ENCODE results near the gene SLC44A1. TPM values are rescaled to one million over a fixed set of nuclear protein-coding genes. Genes with fewer than 3 reads are reported as not detected.

The SLC44A1 gene
- total RNA-seq, 4 donors from 2014 or later: 39.3 to 94.1 (median 58.3) TPM

DNA sequence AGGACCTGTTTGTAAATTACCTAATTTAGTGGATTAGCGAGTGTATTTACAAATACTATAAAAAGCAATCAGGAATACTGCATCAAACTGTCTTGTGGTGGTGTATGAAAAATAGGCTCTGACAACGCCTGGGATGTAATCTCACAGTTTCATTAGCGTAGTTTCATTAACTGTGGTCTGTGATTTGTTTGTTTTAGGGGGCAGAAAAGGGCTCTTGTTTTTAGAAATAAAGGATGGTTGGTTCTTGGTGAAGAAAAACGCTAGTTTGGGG, 1.4 kb downstream of the SLC44A1 start:
- Histone ChIP-seq H3K27ac (peak overlapping the region; percentile 94 to 97 (median 95)), H3K27me3 (no peaks in the 10 kb centered on the region), H3K9me3 (no peaks in the 10 kb centered on the region), H3K4me3 (peak overlapping the region; percentile 65 to 99 (median 88)), H3K36me3 (no peaks in the 10 kb centered on the region), H3K4me1 (peaks cover 4 to 67% (median 32%) of the 10 kb centered on the region in 4 donors)
- DNase-seq: no peak
- in situ Hi-C loops (cut with MboI; ENCODE audit: low pct_ligation_motif_present in 1 of 4, low pct_unique_long_range_greater_than_20kb in 1 of 4, low sequenced_read_pairs in 3 of 4) (loop anchor here in 1 of 4 donors (10.0 kb wide), 1 partner anchor 321 kb away; the partner anchor contains the start of gene ABCA1), intact Hi-C loops (cut with DNase I; ENCODE audit: low total_unique reads) (no loop called here)
- TF ChIP-seq POLR2AphosphoS5 (IDR thresholded peaks at IDR 0.05) (no peak), EP300 (IDR thresholded peaks at IDR 0.05; ENCODE audit: low read depth) (no peak), POLR2A (IDR thresholded peaks at IDR 0.05) (no peak)
- TF ChIP-seq, protein P1, sequence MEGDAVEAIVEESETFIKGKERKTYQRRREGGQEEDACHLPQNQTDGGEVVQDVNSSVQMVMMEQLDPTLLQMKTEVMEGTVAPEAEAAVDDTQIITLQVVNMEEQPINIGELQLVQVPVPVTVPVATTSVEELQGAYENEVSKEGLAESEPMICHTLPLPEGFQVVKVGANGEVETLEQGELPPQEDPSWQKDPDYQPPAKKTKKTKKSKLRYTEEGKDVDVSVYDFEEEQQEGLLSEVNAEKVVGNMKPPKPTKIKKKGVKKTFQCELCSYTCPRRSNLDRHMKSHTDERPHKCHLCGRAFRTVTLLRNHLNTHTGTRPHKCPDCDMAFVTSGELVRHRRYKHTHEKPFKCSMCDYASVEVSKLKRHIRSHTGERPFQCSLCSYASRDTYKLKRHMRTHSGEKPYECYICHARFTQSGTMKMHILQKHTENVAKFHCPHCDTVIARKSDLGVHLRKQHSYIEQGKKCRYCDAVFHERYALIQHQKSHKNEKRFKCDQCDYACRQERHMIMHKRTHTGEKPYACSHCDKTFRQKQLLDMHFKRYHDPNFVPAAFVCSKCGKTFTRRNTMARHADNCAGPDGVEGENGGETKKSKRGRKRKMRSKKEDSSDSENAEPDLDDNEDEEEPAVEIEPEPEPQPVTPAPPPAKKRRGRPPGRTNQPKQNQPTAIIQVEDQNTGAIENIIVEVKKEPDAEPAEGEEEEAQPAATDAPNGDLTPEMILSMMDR (IDR thresholded peaks at IDR 0.05): no peak
- 8 to 11% methylated on average over 4 of the region's 4 CpGs for WGBS, 2 donors (ENCODE audit: low coverage in 1 of 2)

DNA sequence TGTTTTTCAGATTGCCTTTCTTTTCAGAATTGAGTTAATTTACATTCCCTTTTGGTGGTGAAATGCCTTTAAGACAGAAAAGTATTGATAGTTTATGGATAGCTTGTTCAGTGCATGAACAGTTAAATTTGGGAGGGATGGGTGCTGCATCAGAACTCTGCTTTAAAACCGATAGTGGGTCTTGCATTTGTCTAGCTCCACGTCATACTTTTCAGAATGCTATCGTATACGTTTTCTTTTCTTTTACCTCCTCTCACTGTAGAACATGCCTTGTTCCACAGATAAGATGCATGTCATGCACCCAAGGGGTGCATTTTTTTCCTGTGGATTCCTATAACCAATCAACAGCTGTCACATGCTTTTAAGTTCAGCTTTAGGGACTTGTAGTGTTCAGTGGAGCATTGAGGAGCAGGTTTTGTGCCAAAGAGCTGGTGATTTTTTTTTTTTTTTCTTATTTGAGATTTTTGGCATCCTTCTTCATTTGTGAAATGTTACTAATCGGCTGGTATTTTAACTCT, 2.3 kb downstream of the SLC44A1 start:
- WGBS, 2 donors (ENCODE audit: low coverage in 1 of 2): 42 to 44% methylated on average over 5 of the region's 5 CpGs
- TF ChIP-seq POLR2AphosphoS5 (IDR thresholded peaks at IDR 0.05) (no peak), POLR2A (IDR thresholded peaks at IDR 0.05) (no peak), EP300 (IDR thresholded peaks at IDR 0.05; ENCODE audit: low read depth) (no peak)
- TF ChIP-seq, protein P1 (IDR thresholded peaks at IDR 0.05): no peak
- in situ Hi-C loops (cut with MboI; ENCODE audit: low pct_ligation_motif_present in 1 of 4, low pct_unique_long_range_greater_than_20kb in 1 of 4, low sequenced_read_pairs in 3 of 4) (loop anchor here in 1 of 4 donors (10.0 kb wide), 1 partner anchor 322 kb away; the partner anchor contains the start of gene ABCA1), intact Hi-C loops (cut with DNase I; ENCODE audit: low total_unique reads) (no loop called here)
- no peaks in the 10 kb centered on the region for H3K9me3 ChIP-seq
- DNase-seq: no peak
- no peaks in the 10 kb centered on the region for H3K27me3 ChIP-seq
- H3K4me1 ChIP-seq: peaks cover 4 to 76% (median 38%) of the 10 kb centered on the region in 4 donors
- H3K27ac ChIP-seq: peak overlapping the region; percentile 94 to 97 (median 95)
- no peaks in the 10 kb centered on the region for H3K36me3 ChIP-seq
- H3K4me3 ChIP-seq: peak overlapping the region in 2 of 4 donors; percentile 79 to 99

DNA sequence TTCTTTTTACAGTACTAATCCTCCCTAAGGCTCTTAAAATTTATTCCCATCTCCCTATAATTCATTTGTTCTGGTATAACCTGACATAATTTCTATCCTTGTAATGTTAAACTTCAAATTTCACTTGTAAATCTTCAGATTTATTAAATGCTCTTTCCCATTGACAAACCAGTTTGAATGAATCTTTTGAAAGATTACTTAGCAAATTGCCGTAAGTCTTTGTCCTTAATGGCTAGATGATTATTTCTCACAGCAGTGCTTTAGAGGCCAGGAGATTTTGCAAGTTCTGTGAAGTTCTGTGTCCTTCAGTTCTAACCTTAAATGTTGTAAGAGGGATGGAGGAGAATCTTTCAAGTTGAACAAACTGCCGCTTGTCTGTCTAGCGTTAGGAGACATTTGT, 4.2 kb downstream of the SLC44A1 start:
- no peak for DNase-seq
- no peak overlapping the region for H3K4me3 ChIP-seq
- no peaks in the 10 kb centered on the region for H3K9me3 ChIP-seq
- H3K27ac ChIP-seq: no peak overlapping the region
- TF ChIP-seq EP300 (IDR thresholded peaks at IDR 0.05; ENCODE audit: low read depth) (no peak), POLR2AphosphoS5 (IDR thresholded peaks at IDR 0.05) (no peak), POLR2A (IDR thresholded peaks at IDR 0.05) (no peak)
- TF ChIP-seq, protein P1 (IDR thresholded peaks at IDR 0.05): no peak
- H3K36me3 ChIP-seq: no peaks in the 10 kb centered on the region
- intact Hi-C loops (cut with DNase I; ENCODE audit: low total_unique reads) (no loop called here), in situ Hi-C loops (cut with MboI; ENCODE audit: low pct_ligation_motif_present in 1 of 4, low pct_unique_long_range_greater_than_20kb in 1 of 4, low sequenced_read_pairs in 3 of 4) (loop anchor here in 1 of 4 donors (10.0 kb wide), 1 partner anchor 324 kb away; the partner anchor contains the start of gene ABCA1)
- WGBS, 2 donors (ENCODE audit: low coverage in 1 of 2): 90 to 91% methylated on average over 3 of the region's 3 CpGs
- H3K27me3 ChIP-seq: no peaks in the 10 kb centered on the region
- peaks cover 4 to 72% (median 42%) of the 10 kb centered on the region in 4 donors for H3K4me1 ChIP-seq

DNA sequence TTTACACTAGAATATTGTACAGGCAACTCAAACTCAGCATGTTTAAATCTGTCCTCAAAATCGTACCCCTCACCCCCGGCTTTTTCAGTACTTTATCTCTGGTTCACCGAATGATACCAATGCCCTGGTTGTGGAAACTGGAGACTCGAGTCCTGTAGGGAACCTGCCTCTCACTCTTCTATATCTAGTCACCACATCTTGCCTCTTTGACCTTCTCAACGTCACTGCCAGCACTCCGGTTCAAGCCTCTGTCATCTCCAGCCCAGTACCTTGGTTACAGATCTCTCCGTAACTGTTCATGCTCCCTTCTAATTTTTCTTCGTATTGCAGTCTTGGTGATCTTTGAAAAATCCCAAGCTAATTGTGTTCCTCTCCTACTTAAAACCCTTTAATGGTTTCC, 6.7 kb downstream of the SLC44A1 start:
- no peaks in the 10 kb centered on the region for H3K9me3 ChIP-seq
- no peak overlapping the region for H3K4me3 ChIP-seq
- H3K27me3 ChIP-seq: no peaks in the 10 kb centered on the region
- intact Hi-C loops (cut with DNase I; ENCODE audit: low total_unique reads): no loop called here
- peak overlapping the region; percentile 79 to 84 (median 80) for H3K27ac ChIP-seq
- no peak for DNase-seq
- H3K4me1 ChIP-seq: peaks cover 4 to 89% (median 52%) of the 10 kb centered on the region in 4 donors
- H3K36me3 ChIP-seq: no peaks in the 10 kb centered on the region
- no peak for TF ChIP-seq POLR2AphosphoS5 (IDR thresholded peaks at IDR 0.05)
- TF ChIP-seq, protein P1 (IDR thresholded peaks at IDR 0.05): no peak
- no peak for TF ChIP-seq EP300 (IDR thresholded peaks at IDR 0.05; ENCODE audit: low read depth)
- no peak for TF ChIP-seq POLR2A (IDR thresholded peaks at IDR 0.05)
- in situ Hi-C loops (cut with MboI; ENCODE audit: low pct_ligation_motif_present in 1 of 4, low pct_unique_long_range_greater_than_20kb in 1 of 4, low sequenced_read_pairs in 3 of 4): no loop called here
- WGBS, 2 donors (ENCODE audit: low coverage in 1 of 2): 92 to 93% methylated on average over 3 to 8 of the region's 8 CpGs
